GM21737 (cell line): Measurements from ENCODE around the gene IFNG.

Experiments used
- ATAC-seq: cut with Tn5 transposase; IDR thresholded peaks from one replicate; pipeline ENCODE4 v1.9.1; 2021; ENCODE audit warnings: mild to moderate bottlenecking, moderate library complexity; ENCODE audit not compliant: unreplicated experiment

Gene IFNG

GRCh38 chr12:68169213-68169889, 9.8 kb upstream of the IFNG start:
- ATAC-seq = no peak

- no peak for ATAC-seq
These were observed 6.8 kb upstream of the IFNG start for GRCh38 chr12:68166317-68166831.

GRCh38 chr12:68163560-68164081, 4.1 kb upstream of the IFNG start:
- peak; percentile 61 for ATAC-seq

- ATAC-seq = no peak
These were observed 2.8 kb upstream of the IFNG start for GRCh38 chr12:68162374-68162773.

- no peak for ATAC-seq
These were observed 1.1 kb downstream of the IFNG start for GRCh38 chr12:68158432-68158831.

- no peak for ATAC-seq
These were observed 2.2 kb downstream of the IFNG start for GRCh38 chr12:68157380-68157779.

- no peak for ATAC-seq
These were observed 2.9 kb downstream of the IFNG start for GRCh38 chr12:68156636-68157035.

- ATAC-seq = no peak
These were observed 4.8 kb downstream of the IFNG start for GRCh38 chr12:68154779-68155178.

- ATAC-seq = no peak
These were observed 11.1 kb downstream of the IFNG start for GRCh38 chr12:68148261-68148951.

- ATAC-seq = no peak
These were observed 19.0 kb downstream of the IFNG start for GRCh38 chr12:68140556-68140955.

GRCh38 chr12:68139941-68140340, 19.6 kb downstream of the IFNG start:
- ATAC-seq = no peak

GRCh38 chr12:68139001-68139400, 20.5 kb downstream of the IFNG start:
- ATAC-seq = no peak

GRCh38 chr12:68138480-68138879, 21.1 kb downstream of the IFNG start:
- no peak for ATAC-seq

- no peak for ATAC-seq
These were observed 22.2 kb downstream of the IFNG start for GRCh38 chr12:68137335-68137830.

- no peak for ATAC-seq
These were observed 24.0 kb downstream of the IFNG start for GRCh38 chr12:68135520-68135919.

GRCh38 chr12:68131867-68132414, 27.6 kb downstream of the IFNG start:
- ATAC-seq = no peak

GRCh38 chr12:68129979-68130378, 29.6 kb downstream of the IFNG start:
- no peak for ATAC-seq

GRCh38 chr12:68122236-68122920, 37.2 kb downstream of the IFNG start:
- no peak for ATAC-seq

GRCh38 chr12:68121143-68121542, 38.4 kb downstream of the IFNG start:
- no peak for ATAC-seq

- ATAC-seq = peak; percentile 90
These were observed 39.8 kb downstream of the IFNG start for GRCh38 chr12:68119724-68120211.

- ATAC-seq = peak; percentile 31
These were observed 40.3 kb downstream of the IFNG start for GRCh38 chr12:68119250-68119649.
